HepG2 (cell line): Measurements from ENCODE around the gene KLHL7. TPM values are rescaled to one million over a fixed set of nuclear protein-coding genes. Genes with fewer than 3 reads are reported as not detected.
A peak's percentile ranks its signal among the peaks of the same experiment; 100 is the strongest.

ENCODE experiments used
- CEBPB ChIP-seq: IDR thresholded peaks from 2 replicates; pipeline ENCODE4 v1.6.1; 2011; ENCODE audit warnings: low read depth, low read length, improper control_type of control experiment, borderline replicate concordance
- HNRNPLL ChIP-seq: fragments of 200-400 bp; formaldehyde crosslinking; IDR thresholded peaks from 2 replicates; pipeline ENCODE4 v1.6.1; 2017; ENCODE audit warnings: mild to moderate bottlenecking, low read depth, low read length; ENCODE audit not compliant: poor library complexity, severe bottlenecking
- HOXA3 ChIP-seq: sonication (generic); formaldehyde crosslinking; IDR thresholded peaks from 2 replicates; pipeline ENCODE4 v1.5.0; 2020; ENCODE audit warnings: missing genetic modification reagents
- MATR3 ChIP-seq: sonication (generic); formaldehyde crosslinking; IDR thresholded peaks from 2 replicates; pipeline ENCODE4 v1.4.0; 2020; ENCODE audit warnings: missing genetic modification reagents
- PHF8 ChIP-seq: sonication (generic); formaldehyde crosslinking; IDR thresholded peaks from 2 replicates; pipeline ENCODE4 v1.5.0; 2020; ENCODE audit warnings: missing genetic modification reagents
- SETDB1 ChIP-seq: sonication (generic); formaldehyde crosslinking; IDR thresholded peaks from 2 replicates; pipeline ENCODE4 v1.5.1; 2020; ENCODE audit warnings: missing genetic modification reagents, mild to moderate bottlenecking, borderline replicate concordance
- ZNF12 ChIP-seq: sonication (generic); formaldehyde crosslinking; IDR thresholded peaks from 2 replicates; pipeline ENCODE4 v1.5.0; 2020; ENCODE audit warnings: missing genetic modification reagents
- ZNF296 ChIP-seq: sonication (generic); formaldehyde crosslinking; conservative IDR thresholded peaks from 2 replicates; pipeline ENCODE4 v1.5.0; 2020; ENCODE audit warnings: mild to moderate bottlenecking, missing genetic modification reagents
- ZNF652 ChIP-seq: IDR thresholded peaks from 2 replicates; pipeline ENCODE4 v1.6.1; 2016; ENCODE audit warnings: low read depth, borderline replicate concordance
- ZSCAN25 ChIP-seq: sonication (generic); formaldehyde crosslinking; IDR thresholded peaks from 2 replicates; pipeline ENCODE4 v1.8.0; 2022; ENCODE audit warnings: mild to moderate bottlenecking, missing genetic modification reagents
- polyA plus RNA-seq, 8 experiments: library from polyadenylated mRNA; depleted of rRNA in 3 of 8; stranded (reverse) in 7 of 8; unstranded in 1 of 8; fragments of >200 nt; fragmentation: Illumina TruSeq in 4 of 8; extraction: Trizol in 4 of 8; gene quantifications; 2 replicates each; pipeline versions ENCODE4 v1.2.1 to v1.2.3, GENCODE V29; 2011 to 2016; ENCODE audit warnings: low read depth in 4 of 8, missing spikeins in 1 of 8, mixed read lengths in 1 of 8; ENCODE audit not compliant: insufficient read depth in 1 of 8
- total RNA-seq, 5 experiments: library from RNA; depleted of rRNA; stranded (reverse); fragments of >200 nt; fragmentation: Illumina TruSeq; extraction: Trizol; gene quantifications; 2 replicates each; pipeline ENCODE4 v1.2.3, GENCODE V29; 2016; ENCODE audit warnings: low read depth in 1 of 5
- TF ChIP-seq, protein P1 (sequence below): sonication (generic); formaldehyde crosslinking; IDR thresholded peaks from 2 replicates; pipeline ENCODE4 v1.4.0; 2020; ENCODE audit warnings: low read depth, missing genetic modification reagents
- TF ChIP-seq, protein P2 (sequence below): sonication (generic); formaldehyde crosslinking; IDR thresholded peaks from 2 replicates; pipeline ENCODE4 v1.4.0; 2020; ENCODE audit warnings: missing genetic modification reagents
- TF ChIP-seq, protein P3 (sequence below): sonication (generic); formaldehyde crosslinking; IDR thresholded peaks from 2 replicates; pipeline ENCODE4 v1.8.0; 2022; ENCODE audit warnings: mild to moderate bottlenecking, missing genetic modification reagents, moderate library complexity
- TF ChIP-seq, protein P4 (sequence below): sonication (generic); formaldehyde crosslinking; IDR thresholded peaks from 2 replicates; pipeline ENCODE4 v1.8.1; 2023; ENCODE audit warnings: mild to moderate bottlenecking, missing genetic modification reagents
- TF ChIP-seq, protein P5 (sequence below): sonication (generic); formaldehyde crosslinking; IDR thresholded peaks from 2 replicates; pipeline ENCODE4 v1.5.1; 2020; ENCODE audit warnings: mild to moderate bottlenecking, moderate library complexity, missing genetic modification reagents
- TF ChIP-seq, protein P6 (sequence below): sonication (generic); formaldehyde crosslinking; IDR thresholded peaks from 2 replicates; pipeline ENCODE4 v1.4.0; 2020; ENCODE audit warnings: missing genetic modification reagents, mild to moderate bottlenecking, borderline replicate concordance

KLHL7 gene
- total and polyA plus RNA-seq, 2 of the 13 experiments (the other 11 are each of a cell fraction or from before 2014, with no cell fraction given): 16.2 to 34.4 TPM

DNA sequence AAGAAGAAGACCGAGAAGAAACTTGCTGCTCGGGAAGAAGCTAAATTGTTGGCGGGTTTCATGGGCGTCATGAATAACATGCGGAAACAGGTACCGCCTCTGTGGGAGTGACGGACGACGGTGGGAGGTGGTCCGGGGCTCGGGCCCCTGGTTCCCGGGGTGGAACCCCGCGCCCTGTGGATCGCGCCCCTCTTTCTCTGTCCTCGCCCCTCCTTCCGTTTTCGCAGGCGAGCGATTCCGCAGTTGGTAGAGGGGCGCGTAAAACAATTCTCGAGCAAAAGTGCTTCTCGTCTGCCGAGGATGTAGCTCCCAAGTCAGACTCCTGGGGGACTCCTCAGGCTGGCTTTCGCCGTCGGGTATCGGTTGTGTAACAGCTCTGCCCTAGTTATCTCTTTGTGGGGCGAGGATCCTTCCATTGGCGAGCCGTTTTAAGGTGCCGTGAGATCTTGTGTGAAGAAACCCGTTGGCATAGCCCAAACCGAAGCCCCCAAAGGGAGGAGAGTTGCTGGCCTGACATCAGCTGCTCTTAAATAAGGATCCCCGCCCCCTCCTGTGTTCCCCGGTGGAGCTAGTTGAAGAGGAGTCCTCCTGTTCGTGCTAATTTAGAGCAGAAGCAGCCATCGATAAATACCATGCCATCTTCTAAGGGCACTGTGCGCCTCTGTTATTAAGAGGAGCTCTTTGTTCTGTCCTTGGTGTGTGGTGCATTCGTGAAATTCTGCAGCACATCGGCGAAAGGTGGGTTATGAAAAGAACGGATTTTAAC lies 655 bp downstream of the KLHL7 start (continued):
- TF ChIP-seq, protein P1, sequence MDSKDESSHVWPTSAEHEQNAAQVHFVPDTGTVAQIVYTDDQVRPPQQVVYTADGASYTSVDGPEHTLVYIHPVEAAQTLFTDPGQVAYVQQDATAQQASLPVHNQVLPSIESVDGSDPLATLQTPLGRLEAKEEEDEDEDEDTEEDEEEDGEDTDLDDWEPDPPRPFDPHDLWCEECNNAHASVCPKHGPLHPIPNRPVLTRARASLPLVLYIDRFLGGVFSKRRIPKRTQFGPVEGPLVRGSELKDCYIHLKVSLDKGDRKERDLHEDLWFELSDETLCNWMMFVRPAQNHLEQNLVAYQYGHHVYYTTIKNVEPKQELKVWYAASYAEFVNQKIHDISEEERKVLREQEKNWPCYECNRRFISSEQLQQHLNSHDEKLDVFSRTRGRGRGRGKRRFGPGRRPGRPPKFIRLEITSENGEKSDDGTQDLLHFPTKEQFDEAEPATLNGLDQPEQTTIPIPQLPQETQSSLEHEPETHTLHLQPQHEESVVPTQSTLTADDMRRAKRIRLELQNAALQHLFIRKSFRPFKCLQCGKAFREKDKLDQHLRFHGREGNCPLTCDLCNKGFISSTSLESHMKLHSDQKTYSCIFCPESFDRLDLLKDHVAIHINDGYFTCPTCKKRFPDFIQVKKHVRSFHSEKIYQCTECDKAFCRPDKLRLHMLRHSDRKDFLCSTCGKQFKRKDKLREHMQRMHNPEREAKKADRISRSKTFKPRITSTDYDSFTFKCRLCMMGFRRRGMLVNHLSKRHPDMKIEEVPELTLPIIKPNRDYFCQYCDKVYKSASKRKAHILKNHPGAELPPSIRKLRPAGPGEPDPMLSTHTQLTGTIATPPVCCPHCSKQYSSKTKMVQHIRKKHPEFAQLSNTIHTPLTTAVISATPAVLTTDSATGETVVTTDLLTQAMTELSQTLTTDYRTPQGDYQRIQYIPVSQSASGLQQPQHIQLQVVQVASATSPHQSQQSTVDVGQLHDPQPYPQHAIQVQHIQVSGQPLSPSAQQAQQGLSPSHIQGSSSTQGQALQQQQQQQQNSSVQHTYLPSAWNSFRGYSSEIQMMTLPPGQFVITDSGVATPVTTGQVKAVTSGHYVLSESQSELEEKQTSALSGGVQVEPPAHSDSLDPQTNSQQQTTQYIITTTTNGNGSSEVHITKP (CRISPR knock-in tag): no peak
- TF ChIP-seq, protein P2, sequence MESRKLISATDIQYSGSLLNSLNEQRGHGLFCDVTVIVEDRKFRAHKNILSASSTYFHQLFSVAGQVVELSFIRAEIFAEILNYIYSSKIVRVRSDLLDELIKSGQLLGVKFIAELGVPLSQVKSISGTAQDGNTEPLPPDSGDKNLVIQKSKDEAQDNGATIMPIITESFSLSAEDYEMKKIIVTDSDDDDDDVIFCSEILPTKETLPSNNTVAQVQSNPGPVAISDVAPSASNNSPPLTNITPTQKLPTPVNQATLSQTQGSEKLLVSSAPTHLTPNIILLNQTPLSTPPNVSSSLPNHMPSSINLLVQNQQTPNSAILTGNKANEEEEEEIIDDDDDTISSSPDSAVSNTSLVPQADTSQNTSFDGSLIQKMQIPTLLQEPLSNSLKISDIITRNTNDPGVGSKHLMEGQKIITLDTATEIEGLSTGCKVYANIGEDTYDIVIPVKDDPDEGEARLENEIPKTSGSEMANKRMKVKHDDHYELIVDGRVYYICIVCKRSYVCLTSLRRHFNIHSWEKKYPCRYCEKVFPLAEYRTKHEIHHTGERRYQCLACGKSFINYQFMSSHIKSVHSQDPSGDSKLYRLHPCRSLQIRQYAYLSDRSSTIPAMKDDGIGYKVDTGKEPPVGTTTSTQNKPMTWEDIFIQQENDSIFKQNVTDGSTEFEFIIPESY (CRISPR knock-in tag): no peak
- TF ChIP-seq, protein P3, sequence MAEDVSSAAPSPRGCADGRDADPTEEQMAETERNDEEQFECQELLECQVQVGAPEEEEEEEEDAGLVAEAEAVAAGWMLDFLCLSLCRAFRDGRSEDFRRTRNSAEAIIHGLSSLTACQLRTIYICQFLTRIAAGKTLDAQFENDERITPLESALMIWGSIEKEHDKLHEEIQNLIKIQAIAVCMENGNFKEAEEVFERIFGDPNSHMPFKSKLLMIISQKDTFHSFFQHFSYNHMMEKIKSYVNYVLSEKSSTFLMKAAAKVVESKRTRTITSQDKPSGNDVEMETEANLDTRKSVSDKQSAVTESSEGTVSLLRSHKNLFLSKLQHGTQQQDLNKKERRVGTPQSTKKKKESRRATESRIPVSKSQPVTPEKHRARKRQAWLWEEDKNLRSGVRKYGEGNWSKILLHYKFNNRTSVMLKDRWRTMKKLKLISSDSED (CRISPR knock-in tag): no peak
- TF ChIP-seq, protein P4, sequence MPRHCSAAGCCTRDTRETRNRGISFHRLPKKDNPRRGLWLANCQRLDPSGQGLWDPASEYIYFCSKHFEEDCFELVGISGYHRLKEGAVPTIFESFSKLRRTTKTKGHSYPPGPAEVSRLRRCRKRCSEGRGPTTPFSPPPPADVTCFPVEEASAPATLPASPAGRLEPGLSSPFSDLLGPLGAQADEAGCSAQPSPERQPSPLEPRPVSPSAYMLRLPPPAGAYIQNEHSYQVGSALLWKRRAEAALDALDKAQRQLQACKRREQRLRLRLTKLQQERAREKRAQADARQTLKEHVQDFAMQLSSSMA (CRISPR knock-in tag): no peak
- TF ChIP-seq MATR3 (CRISPR knock-in tag) (no peak), ZSCAN25 (CRISPR knock-in tag) (no peak), PHF8 (CRISPR knock-in tag) (peak; percentile 5; the same call in 1 of the 2 replicates), HOXA3 (no peak), HNRNPLL (no peak), SETDB1 (CRISPR knock-in tag) (no peak), CEBPB (peak; percentile 31; the same call in 1 of the 2 replicates), ZNF12 (no peak), ZNF652 (CRISPR knock-in tag) (no peak), ZNF296 (CRISPR knock-in tag) (no peak)
- TF ChIP-seq, protein P5, sequence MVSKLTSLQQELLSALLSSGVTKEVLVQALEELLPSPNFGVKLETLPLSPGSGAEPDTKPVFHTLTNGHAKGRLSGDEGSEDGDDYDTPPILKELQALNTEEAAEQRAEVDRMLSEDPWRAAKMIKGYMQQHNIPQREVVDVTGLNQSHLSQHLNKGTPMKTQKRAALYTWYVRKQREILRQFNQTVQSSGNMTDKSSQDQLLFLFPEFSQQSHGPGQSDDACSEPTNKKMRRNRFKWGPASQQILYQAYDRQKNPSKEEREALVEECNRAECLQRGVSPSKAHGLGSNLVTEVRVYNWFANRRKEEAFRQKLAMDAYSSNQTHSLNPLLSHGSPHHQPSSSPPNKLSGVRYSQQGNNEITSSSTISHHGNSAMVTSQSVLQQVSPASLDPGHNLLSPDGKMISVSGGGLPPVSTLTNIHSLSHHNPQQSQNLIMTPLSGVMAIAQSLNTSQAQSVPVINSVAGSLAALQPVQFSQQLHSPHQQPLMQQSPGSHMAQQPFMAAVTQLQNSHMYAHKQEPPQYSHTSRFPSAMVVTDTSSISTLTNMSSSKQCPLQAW: no peak
- TF ChIP-seq, protein P6, sequence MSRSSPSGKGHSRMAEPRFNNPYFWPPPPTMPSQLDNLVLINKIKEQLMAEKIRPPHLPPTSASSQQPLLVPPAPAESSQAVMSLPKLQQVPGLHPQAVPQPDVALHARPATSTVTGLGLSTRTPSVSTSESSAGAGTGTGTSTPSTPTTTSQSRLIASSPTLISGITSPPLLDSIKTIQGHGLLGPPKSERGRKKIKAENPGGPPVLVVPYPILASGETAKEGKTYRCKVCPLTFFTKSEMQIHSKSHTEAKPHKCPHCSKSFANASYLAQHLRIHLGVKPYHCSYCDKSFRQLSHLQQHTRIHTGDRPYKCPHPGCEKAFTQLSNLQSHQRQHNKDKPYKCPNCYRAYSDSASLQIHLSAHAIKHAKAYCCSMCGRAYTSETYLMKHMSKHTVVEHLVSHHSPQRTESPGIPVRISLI (CRISPR knock-in tag): no peak
